Fibroblast of pulmonary artery (primary cell): ENCODE data around the gene PRKG1.
A peak's percentile ranks its signal among the peaks of the same experiment; 100 is the strongest.

Source experiments
- DNase-seq: peaks from one replicate; pipeline ENCODE4 v3.0.0-alpha.2; 2010; ENCODE audit warnings: low read depth
- H3K4me3 ChIP-seq: replicated peaks from 2 replicates; pipeline ENCODE4 v1.5.1; 2011; ENCODE audit warnings: low read depth, mild to moderate bottlenecking, control low read depth, low read length, moderate library complexity
- CTCF ChIP-seq: IDR thresholded peaks from 2 replicates; pipeline ENCODE4 v1.5.1; 2011; ENCODE audit warnings: mild to moderate bottlenecking, control low read depth, low read length, inconsistent platforms; ENCODE audit errors: missing control alignments

PRKG1 gene

GRCh38 chr10:51416494-51416893 lies 342.2 kb downstream of the PRKG1 start:
- no peak for DNase-seq
- H3K4me3 ChIP-seq = no peak overlapping the region
- TF ChIP-seq CTCF = no peak

GRCh38 chr10:51419196-51420093 lies 345.2 kb downstream of the PRKG1 start:
- TF ChIP-seq CTCF = no peak
- no peak overlapping the region for H3K4me3 ChIP-seq
- DNase-seq = no peak

GRCh38 chr10:51421853-51422252 lies 347.6 kb downstream of the PRKG1 start:
- no peak for TF ChIP-seq CTCF
- no peak for DNase-seq
- H3K4me3 ChIP-seq = no peak overlapping the region

- peak; percentile 86 for TF ChIP-seq CTCF
- DNase-seq = peak; percentile 78
- no peak overlapping the region for H3K4me3 ChIP-seq
These were observed 348.2 kb downstream of the PRKG1 start for GRCh38 chr10:51422311-51423120.

GRCh38 chr10:51423121-51423452 lies 348.8 kb downstream of the PRKG1 start:
- no peak overlapping the region for H3K4me3 ChIP-seq
- no peak for TF ChIP-seq CTCF
- DNase-seq = no peak

DNA sequence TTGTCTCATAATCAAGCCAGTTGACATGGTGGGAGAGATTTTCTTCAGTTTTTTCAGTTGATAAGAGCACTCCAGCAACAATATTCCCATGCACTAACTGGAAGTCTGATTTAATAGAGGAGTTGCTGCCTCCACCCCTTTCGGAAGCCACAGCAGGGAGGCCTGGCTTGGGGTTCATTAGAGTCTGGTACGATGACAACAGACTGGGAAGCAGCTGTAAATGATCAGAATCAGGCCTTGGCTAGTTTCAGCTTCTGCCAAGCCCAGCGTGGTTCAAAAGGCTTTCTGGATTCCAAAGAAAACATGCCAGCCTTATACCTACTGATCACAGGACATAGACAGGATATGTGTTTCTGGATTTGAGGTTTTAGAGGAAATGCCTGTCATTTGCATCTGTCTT lies 351.1 kb downstream of the PRKG1 start:
- TF ChIP-seq CTCF = no peak
- DNase-seq = peak; percentile 63
- no peak overlapping the region for H3K4me3 ChIP-seq
